GM19035 (cell line): Measurements from ENCODE around the gene OSBPL3.

Experiments used
- ATAC-seq: cut with Tn5 transposase; IDR thresholded peaks from one replicate; pipeline ENCODE4 v1.9.1; 2021; ENCODE audit not compliant: unreplicated experiment

Gene OSBPL3

GRCh38 chr7:24833549-24833948, 146.4 kb downstream of the OSBPL3 start:
- no peak for ATAC-seq

DNA sequence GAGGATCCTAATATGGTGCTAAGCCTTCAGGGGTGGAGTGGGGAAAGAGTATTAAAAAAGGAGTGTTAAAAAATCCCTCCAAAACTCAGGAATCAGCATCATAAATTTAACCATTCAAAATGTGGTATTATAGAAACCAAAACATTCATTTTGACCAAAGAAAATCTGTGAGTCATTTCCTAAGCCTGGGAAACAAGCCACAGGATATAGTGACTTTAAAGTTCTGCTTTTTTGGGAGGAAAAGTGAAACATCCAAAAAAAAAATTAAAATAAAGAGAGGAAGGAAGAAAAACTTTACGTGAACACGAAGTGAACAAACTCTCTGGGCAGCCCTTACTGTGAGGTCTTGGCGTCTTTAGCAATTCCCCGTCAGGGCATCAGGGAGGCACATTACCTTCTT, 148.7 kb downstream of the OSBPL3 start:
- no peak for ATAC-seq

DNA sequence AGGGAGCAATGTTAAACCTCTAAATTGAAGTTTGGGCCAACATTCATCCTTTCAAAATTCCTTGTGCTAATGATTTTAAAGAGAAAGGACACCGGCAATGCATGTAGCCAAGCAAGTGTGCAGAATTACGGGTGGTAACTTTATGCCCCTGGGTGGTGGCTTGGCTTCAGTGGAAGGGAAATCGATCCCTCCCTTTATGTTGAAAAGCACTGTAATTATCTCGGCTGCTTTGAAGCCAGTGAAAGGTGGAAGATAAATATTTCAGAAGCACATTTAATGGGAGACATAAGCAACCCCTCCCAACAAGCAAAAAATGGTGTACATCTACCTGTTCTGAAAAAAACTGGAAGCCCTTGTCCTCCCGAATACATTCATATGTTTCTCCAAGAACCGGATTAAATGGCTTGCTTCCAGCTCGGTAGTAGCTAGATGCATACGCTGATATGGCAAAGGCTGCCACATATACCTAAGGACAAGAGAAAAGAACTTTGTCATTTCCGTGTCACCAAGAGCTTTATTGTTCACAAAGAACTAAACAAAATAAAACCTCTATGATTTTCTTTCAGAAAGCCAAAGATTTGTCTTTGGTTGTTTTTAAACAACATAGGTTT, 149.4 kb downstream of the OSBPL3 start:
- no peak for ATAC-seq

GRCh38 chr7:24829787-24830186, 150.2 kb downstream of the OSBPL3 start:
- ATAC-seq, result no peak

- ATAC-seq, result no peak
These were observed 150.9 kb downstream of the OSBPL3 start for GRCh38 chr7:24828891-24829661.

- ATAC-seq, result no peak
These were observed 152.4 kb downstream of the OSBPL3 start for GRCh38 chr7:24827589-24827988.

- ATAC-seq, result no peak
These were observed 153.0 kb downstream of the OSBPL3 start for GRCh38 chr7:24827027-24827426.

DNA sequence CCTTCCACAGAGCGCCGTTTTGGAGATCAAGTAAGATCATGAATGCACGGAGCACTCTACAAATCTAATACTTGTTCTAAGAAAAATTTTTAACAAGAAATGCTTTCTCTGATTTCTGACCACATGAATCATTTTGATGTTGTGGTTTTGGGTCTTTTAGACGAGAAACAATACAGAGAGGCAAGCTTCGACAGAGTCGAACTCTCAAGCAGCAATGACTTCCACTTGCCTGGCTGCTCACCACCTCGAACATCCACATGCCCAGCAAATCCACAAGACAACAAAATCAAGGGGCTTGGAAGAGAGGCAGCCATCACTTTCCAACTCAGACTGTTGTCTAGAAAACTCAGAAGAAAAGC, 153.3 kb downstream of the OSBPL3 start:
- no peak for ATAC-seq

- no peak for ATAC-seq
These were observed 153.9 kb downstream of the OSBPL3 start for GRCh38 chr7:24825931-24826661.

- ATAC-seq, result no peak
These were observed 154.6 kb downstream of the OSBPL3 start for GRCh38 chr7:24825381-24825794.

- no peak for ATAC-seq
These were observed 155.1 kb downstream of the OSBPL3 start for GRCh38 chr7:24824896-24825295.

DNA sequence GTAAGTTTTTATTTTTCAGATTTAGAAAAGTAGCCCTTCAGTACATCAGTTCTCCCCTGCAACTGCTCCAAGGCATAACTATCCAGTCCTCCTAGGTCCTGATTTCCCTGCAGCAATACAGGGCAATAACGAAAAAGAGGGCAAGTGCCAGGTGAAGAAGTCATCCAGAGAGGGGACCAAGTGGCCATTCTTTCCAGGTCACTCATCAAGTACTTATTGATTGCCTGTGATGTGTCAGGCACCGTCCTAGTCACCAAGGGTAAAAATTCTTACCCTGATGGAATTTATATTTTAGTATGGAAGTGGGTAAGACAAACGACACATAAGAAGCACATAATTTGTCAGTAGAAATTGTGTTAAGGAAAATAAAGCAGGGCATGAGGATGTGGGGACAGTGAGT, 155.6 kb downstream of the OSBPL3 start:
- ATAC-seq, result no peak

GRCh38 chr7:24821754-24822054, 158.3 kb downstream of the OSBPL3 start:
- no peak for ATAC-seq

DNA sequence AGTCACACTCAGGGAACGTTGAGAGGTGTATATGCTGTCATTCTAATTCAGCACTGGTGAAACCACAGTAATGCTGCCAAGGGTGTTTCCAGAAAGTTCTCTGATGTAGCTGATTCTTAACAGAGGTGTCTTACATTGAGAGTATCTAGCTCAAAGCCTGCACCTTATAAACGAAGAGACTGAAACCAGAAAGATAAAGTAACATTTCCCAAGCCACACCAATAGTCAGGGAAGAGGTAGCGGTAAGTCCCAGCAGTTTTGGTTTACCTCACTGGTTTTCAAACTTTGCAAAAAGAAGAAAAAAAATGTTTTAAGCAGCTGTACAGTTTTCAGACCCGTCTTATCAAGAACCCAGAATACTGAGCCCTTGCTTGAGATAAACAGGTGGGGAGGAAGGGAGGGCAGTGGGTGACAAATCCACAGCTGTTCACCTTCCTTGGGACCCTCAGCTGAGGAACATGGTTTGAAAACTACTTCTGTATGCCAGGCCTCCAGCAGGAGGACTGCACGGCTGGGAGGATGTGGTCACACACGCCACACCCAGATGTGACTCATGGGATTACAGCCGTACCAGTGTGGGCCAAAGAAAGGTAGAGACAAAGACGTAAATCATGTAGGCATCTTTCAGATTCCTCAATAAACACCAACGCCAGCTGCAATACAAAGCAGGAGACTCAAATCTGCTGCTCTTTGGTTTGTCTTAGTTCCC, 158.8 kb downstream of the OSBPL3 start:
- ATAC-seq, result peak; percentile 76

- ATAC-seq, result no peak
These were observed 159.3 kb downstream of the OSBPL3 start for GRCh38 chr7:24820730-24821044.

- ATAC-seq, result peak; percentile 63
These were observed 159.9 kb downstream of the OSBPL3 start for GRCh38 chr7:24819916-24820689.

GRCh38 chr7:24817339-24817738, 162.6 kb downstream of the OSBPL3 start:
- no peak for ATAC-seq

DNA sequence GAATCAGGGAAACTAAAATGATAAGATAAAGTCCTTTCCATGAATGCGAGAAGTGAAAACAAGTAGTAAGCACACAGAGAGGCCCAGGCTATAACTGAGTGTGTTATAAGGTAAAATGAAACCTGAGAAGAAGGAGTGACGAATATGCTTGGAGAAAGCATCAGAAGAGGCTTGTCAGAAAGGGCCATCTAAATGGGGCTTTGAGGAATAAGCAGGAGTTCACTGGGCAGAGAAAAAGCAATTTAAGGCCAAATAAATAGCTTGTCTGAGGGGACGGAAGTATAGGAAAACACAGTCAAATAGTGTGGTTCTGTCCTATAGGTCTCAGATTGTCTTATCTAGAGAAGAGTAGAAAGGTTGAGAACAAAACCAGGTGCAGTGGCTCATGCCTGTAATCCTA, 163.1 kb downstream of the OSBPL3 start:
- ATAC-seq, result no peak

GRCh38 chr7:24812305-24812945, 167.6 kb downstream of the OSBPL3 start:
- peak; percentile 59 for ATAC-seq

GRCh38 chr7:24808518-24808917, 171.5 kb downstream of the OSBPL3 start:
- ATAC-seq, result no peak

GRCh38 chr7:24802300-24802699, 177.7 kb downstream of the OSBPL3 start:
- ATAC-seq, result no peak
